GM12878 (cell line): Measurements from ENCODE around the gene ASB14.

Experiments used
- CHD1 ChIP-seq: IDR thresholded peaks from 2 replicates; pipeline ENCODE4 v1.6.1; 2012; ENCODE audit warnings: low read depth, low read length, improper control_type of control experiment
- EZH2 ChIP-seq: IDR thresholded peaks from 2 replicates; pipeline ENCODE4 v1.6.1; 2012; ENCODE audit warnings: low read depth, mild to moderate bottlenecking, control low read depth, inconsistent platforms, low read length, borderline replicate concordance; ENCODE audit not compliant: control insufficient read depth
- GABPA ChIP-seq: IDR thresholded peaks from 2 replicates; pipeline ENCODE4 v1.6.1; 2014; ENCODE audit warnings: antibody characterized with exemption, low read depth, mild to moderate bottlenecking, inconsistent platforms
- JUND ChIP-seq: IDR thresholded peaks from 2 replicates; pipeline ENCODE4 v1.6.1; 2012; ENCODE audit warnings: low read depth, mild to moderate bottlenecking, low read length, improper control_type of control experiment, moderate library complexity
- MYC ChIP-seq: IDR thresholded peaks from 2 replicates; pipeline ENCODE4 v1.6.1; 2011; ENCODE audit warnings: mild to moderate bottlenecking, low read length, moderate library complexity, inconsistent platforms; ENCODE audit not compliant: insufficient read depth, insufficient replicate concordance, insufficient read length, severe bottlenecking
- RBBP5 ChIP-seq: fragments of 200-600 bp; sonication (generic); conservative IDR thresholded peaks from 2 replicates; pipeline ENCODE4 v1.6.1; 2016
- RFX5 ChIP-seq: IDR thresholded peaks from 2 replicates; pipeline ENCODE4 v1.6.1; 2011; ENCODE audit warnings: low read depth, low read length, improper control_type of control experiment
- TF ChIP-seq, protein P1 (sequence below): fragments of 450-650 bp; IDR thresholded peaks from 2 replicates; pipeline ENCODE4 v1.6.1; 2016; ENCODE audit warnings: mild to moderate bottlenecking

DNA sequence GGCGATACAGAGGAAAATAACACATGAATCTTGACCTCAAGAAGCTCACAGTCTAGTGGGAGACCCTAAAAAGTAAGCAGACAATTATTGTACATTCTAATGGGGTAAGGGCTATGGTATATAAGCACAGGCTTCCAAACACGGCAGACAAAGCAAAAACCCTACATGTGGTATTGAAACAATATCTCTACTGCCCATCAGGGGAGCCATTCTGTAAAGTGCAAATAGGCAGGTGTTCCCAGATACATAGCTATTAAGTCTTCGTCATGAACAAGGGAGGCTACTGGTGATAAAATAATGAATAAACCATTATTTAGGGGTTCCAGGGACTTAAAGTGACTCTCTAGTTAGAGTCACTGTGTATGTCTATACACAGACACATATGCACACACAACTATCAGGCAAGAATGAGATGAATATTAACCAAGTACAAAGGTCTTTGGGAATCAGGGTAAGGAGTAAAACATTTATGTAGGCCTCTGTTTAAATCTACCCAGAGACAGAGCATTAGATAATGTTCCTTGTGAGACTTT lies 38.7 kb upstream of the ASB14 start:
- TF ChIP-seq CHD1 (no peak), EZH2 (no peak), RFX5 (no peak), JUND (no peak), MYC (no peak), RBBP5 (no peak), GABPA (no peak)
- TF ChIP-seq, protein P1, sequence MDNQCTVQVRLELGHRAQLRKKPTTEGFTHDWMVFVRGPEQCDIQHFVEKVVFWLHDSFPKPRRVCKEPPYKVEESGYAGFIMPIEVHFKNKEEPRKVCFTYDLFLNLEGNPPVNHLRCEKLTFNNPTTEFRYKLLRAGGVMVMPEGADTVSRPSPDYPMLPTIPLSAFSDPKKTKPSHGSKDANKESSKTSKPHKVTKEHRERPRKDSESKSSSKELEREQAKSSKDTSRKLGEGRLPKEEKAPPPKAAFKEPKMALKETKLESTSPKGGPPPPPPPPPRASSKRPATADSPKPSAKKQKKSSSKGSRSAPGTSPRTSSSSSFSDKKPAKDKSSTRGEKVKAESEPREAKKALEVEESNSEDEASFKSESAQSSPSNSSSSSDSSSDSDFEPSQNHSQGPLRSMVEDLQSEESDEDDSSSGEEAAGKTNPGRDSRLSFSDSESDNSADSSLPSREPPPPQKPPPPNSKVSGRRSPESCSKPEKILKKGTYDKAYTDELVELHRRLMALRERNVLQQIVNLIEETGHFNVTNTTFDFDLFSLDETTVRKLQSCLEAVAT: no peak
